Activated T-cell treated with anti-CD3 and anti-CD28 coated beads, Interleukin-2, amount 50 U/mL, for 1 hour (primary cell): ENCODE data around the gene CTSK.

Source experiments
- DNase-seq: peaks from one replicate; pipeline ENCODE4 v3.0.0-alpha.2; 2020

Gene CTSK

DNA sequence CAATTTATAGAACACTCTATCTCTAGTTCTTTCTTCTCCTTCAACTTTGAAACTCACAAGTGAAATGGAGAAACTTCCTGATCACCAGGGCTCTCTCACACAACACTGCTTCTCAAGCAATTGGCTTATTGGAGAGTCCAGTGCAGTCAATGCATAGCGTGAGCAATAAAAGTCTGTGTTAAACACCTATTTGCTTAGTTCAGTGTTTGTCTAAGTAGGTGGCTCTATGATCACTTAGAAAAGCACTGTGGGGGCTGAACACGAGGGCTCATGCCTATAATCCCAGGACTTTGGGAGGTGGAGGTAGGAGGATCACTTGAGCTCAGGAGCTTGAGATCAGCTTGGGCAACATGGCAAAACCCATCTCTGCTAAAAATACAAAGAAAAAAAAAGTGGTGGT lies 54.6 kb downstream of the CTSK start:
- DNase-seq, result no peak

DNA sequence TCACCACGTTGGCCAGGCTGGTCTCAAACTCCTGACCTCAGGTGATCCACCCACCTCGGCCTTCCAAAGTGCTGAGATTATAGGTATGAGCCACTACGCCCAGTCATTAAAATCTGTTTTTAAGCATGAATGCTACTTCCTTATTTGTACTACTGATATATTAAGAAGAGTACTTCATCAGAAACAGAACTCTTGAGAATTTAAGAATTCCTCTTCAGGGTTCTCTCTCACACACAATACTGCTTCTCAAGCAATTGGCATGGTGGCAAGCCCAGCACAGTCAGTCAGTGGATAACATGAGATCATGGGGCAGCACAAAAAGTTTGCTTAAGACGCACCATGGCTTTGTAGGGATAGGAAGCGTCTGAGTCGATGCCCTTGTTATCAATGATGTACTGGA lies 56.6 kb downstream of the CTSK start:
- DNase-seq, result no peak

DNA sequence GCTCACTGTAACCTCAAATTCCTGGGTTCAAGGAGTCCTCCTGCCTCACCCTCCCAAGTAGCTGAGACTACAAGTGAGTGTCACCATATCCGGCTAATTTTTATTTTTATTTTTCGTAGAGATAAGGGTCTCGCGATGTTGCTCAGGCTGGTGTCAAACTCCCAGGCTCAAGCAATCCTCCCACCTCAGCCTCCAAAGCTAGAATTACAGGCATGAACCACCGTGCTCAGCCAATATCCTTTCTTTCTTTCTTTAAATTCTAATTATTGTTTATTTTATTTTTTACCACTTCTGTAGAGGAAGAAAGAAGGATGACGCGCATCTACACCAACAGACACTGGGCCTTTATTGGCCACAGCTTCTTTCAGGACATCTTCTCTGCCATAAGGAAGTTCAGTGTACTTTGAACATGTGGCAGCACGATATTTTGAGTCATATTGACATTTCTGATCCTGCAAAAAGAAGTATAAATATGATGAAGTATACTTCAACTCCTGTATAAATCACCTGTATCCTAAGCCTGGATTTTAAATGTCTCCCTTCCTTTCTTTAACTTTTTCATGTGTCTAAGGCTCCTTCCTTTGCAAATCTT lies 58.2 kb downstream of the CTSK start:
- no peak for DNase-seq

DNA sequence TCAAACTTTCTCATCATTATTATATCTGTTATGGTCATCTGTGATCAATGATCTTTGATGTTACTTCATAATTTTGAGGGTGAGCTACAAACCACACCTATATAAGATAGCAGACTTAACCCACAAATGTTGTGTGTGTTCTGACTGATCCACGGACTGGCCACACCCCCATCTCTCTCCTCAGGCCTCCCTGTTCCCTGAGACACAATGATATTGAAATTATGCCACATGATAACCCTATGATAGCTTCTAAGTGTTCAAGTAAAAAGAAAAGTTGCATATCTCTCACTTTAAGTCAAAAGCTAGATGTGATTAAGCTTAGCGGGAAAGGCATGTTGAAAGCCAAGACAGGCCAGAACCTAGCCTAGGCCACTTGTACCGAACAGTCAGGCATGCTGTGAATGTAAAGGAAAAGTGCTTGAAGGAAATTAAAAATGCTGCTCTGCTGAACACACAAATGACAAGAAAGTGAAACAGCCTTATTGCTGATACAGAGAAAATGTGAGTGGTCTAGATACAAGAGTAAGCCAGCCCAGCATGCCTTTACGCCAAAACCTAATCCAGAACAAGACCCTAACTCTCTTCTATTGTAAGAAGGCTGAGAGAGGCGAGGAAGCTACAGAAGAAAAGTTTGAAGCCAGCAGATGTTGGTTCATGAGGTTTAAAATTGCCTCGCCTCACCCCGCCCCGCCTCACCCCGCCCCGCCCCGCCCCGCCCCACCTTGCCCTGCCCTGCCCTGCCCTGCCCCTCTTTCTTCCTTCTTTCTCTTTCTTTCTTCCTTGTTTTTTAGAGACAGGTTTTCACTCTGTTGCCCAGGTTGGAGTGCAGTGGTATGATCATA lies 59.0 kb downstream of the CTSK start:
- no peak for DNase-seq
